Skeletal muscle cell (primary cell): ENCODE measurements around the gene DMRT3.
"Not testable (repeated sequence)": the region's sequence is repeated elsewhere in the genome, so short reads cannot be mapped to it uniquely, and the experiment has no call there.

Experiments
- DNase-seq: peaks from one replicate; pipeline ENCODE4 v3.0.0-alpha.2; 2010; ENCODE audit warnings: low read depth
- H3K4me3 ChIP-seq: 2 replicates; pipeline ENCODE4 v1.5.1; 2011; ENCODE audit warnings: low read depth, mild to moderate bottlenecking, control low read depth, low read length, moderate library complexity

DMRT3 gene

GRCh38 chr9:995781-996180 lies 19.3 kb downstream of the DMRT3 start:
- H3K4me3 ChIP-seq, result no peak overlapping the region

GRCh38 chr9:998299-999110 lies 22.1 kb downstream of the DMRT3 start:
- not testable (repeated sequence) for DNase-seq, H3K4me3 ChIP-seq

More at GRCh38 chr9:995781-996180, 19.3 kb downstream of the DMRT3 start:
- DNase-seq, result peak; percentile 59

GRCh38 chr9:1001838-1002237 lies 25.4 kb downstream of the DMRT3 start:
- no peak overlapping the region for H3K4me3 ChIP-seq
- no peak for DNase-seq

GRCh38 chr9:1002678-1003077 lies 26.2 kb downstream of the DMRT3 start:
- H3K4me3 ChIP-seq, result no peak overlapping the region
- no peak for DNase-seq

- H3K4me3 ChIP-seq, result no peak overlapping the region
- no peak for DNase-seq
Observed at GRCh38 chr9:1005043-1005667, 28.7 kb downstream of the DMRT3 start.

GRCh38 chr9:1007312-1007711 lies 30.9 kb downstream of the DMRT3 start:
- no peak overlapping the region for H3K4me3 ChIP-seq
- DNase-seq, result no peak

- no peak for DNase-seq
Observed at GRCh38 chr9:1008216-1008615, 31.8 kb downstream of the DMRT3 start.

GRCh38 chr9:1009101-1009707 lies 32.7 kb downstream of the DMRT3 start:
- no peak for DNase-seq

More at GRCh38 chr9:1008216-1008615, 31.8 kb downstream of the DMRT3 start:
- no peak overlapping the region for H3K4me3 ChIP-seq

GRCh38 chr9:1013021-1013420 lies 36.6 kb downstream of the DMRT3 start:
- H3K4me3 ChIP-seq, result no peak overlapping the region
- no peak for DNase-seq

More at GRCh38 chr9:1009101-1009707, 32.7 kb downstream of the DMRT3 start:
- no peak overlapping the region for H3K4me3 ChIP-seq

- no peak for DNase-seq
Observed at GRCh38 chr9:1014225-1014624, 37.8 kb downstream of the DMRT3 start.

GRCh38 chr9:1014640-1015039 lies 38.2 kb downstream of the DMRT3 start:
- no peak for DNase-seq
- H3K4me3 ChIP-seq, result no peak overlapping the region

More at GRCh38 chr9:1014225-1014624, 37.8 kb downstream of the DMRT3 start:
- no peak overlapping the region for H3K4me3 ChIP-seq

GRCh38 chr9:1018121-1018520 lies 41.7 kb downstream of the DMRT3 start:
- DNase-seq, result no peak
- H3K4me3 ChIP-seq, result no peak overlapping the region

- no peak overlapping the region for H3K4me3 ChIP-seq
- no peak for DNase-seq
Observed at GRCh38 chr9:1024112-1024511, 47.7 kb downstream of the DMRT3 start.

GRCh38 chr9:1025131-1025530 lies 48.7 kb downstream of the DMRT3 start:
- H3K4me3 ChIP-seq, result no peak overlapping the region
- no peak for DNase-seq

- no peak for DNase-seq
- no peak overlapping the region for H3K4me3 ChIP-seq
Observed at GRCh38 chr9:1026219-1026618, 49.8 kb downstream of the DMRT3 start.

GRCh38 chr9:1028501-1029190 lies 52.2 kb downstream of the DMRT3 start:
- no peak overlapping the region for H3K4me3 ChIP-seq
- DNase-seq, result no peak

- DNase-seq, result no peak
- H3K4me3 ChIP-seq, result no peak overlapping the region
Observed at GRCh38 chr9:1031951-1032601, 55.6 kb downstream of the DMRT3 start.

GRCh38 chr9:1034271-1034670 lies 57.8 kb downstream of the DMRT3 start:
- H3K4me3 ChIP-seq, result no peak overlapping the region
- DNase-seq, result no peak

GRCh38 chr9:1039589-1039988 lies 63.1 kb downstream of the DMRT3 start:
- no peak for DNase-seq
- no peak overlapping the region for H3K4me3 ChIP-seq
